ENCODE data around the gene SUPT6H.
A peak's percentile ranks its signal among the peaks of the same experiment; 100 is the strongest.
"Not testable (repeated sequence)": the region's sequence is repeated elsewhere in the genome, so short reads cannot be mapped to it uniquely, and the experiment has no call there.

Gene SUPT6H

DNA sequence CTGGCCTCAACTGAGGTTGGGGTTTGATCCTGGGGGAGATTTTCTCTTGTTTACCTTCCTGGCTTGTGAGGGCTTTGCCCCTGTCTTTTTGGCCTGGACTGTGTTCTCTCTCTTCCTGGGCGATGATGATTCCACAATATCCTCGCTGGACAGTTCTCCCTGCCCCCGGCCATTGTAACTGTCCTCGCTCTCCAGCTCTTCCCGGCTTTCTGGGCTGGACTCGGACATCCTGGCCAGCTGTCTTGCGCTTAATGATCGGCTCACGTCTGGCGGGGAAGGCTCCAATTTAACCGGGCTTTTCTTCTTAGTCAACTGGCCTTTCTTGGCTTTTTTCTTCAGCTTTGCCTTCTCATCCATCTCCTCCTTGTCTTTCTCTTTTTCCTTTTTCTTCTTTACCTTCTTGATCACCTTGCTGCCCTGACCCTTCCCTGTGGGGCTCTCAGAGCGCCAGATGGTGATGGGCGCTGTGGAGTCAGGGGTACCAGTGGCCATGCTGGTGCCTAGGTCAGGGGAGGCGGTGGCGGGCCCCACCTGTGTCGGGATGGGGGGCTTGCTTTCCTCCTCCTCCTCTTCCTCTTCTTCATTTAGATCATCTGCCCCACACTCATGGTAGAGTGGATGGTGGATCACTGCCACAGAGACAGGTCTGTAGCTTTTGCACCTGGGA, 41.7 kb downstream of the SUPT6H start:
- no peak for DNase-seq

DNA sequence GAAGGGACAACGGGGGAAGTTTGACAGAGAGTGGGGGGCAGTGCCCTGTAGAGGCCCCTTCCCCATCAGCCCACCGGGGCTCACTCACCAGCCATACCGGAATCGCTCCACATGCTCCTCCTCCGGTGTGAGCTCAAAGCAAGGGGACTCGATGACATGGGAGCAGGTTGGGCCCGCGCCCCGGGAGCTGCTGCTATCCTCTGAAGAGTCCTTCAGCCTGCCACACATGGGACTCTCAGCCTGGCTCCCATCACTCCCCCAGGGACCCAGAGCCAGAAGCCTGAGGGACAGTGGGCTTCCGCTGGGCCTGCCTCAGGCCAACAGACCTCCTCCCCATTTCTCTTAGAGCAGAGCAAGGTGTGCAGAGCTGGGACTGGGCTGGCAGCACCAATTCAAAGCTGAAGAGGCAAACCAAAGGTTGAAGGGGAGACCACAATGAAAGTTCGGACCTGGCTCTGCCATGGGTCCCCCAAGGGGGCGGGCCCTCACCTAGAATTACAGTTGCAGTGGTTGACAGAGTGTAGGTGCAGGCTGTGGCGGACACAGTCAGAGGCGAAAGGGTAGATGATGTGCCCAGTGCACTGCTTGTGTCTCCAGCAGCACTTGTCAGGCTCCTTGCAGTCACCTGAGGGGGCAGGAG, 42.3 kb downstream of the SUPT6H start:
- no peak for DNase-seq

DNA sequence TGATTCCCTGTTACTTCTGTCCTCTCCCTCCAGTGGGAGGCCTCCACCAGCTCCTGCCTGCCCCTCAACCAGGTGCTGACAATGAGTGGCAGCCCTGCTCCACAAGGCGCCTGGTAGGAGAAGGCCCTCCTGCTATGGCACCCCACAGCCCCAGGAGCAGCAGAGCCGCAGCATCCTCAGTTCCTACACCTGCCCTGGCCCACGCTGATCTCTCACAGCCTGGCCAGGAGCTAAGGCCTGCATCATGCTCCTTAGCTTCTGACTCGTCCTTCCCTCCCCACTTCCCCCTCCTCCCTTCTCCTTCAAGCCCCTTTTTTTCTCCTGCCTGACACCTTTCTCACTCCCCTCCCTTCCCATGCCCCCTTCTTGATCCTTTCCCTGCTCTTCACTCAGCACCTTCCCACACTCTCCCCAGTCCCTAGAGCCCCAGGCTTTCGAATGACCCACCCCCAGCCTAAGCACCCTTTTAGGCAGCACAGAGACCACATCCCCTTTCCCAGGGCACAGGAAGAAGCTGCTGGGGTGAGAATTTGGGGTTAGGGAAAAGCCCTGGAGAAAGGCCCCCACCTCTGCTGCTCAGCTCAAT, 43.2 kb downstream of the SUPT6H start:
- no peak for DNase-seq

DNA sequence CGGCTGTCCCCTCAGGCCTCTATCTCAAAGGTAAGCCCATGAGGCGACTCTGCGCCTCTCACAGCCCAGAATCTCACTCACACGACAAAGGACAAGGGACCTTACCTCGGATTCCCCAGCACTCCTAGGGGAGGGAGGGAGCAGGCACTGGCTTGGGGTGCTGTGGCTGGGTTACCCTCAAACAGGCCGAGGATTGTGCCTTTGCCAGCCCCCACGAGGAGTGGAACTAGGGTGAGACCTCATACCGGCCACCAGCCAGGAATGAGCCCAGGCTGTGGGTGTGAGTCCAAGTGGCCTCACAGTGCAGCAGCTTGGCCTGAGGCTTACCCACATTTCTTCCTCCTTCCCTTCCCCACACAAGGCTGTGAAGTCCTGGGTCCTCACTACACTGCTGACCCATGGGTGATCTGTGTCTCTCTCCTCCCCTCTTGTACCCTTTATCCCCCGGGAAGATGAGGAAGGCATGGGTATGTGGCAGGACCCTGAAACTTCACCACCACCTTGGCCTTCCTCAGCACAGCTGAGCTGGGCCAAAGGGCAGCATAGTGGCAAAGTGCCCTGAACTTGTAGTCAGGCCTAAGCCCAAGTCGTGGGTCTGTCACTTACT, 43.8 kb downstream of the SUPT6H start:
- DNase-seq, result no peak

DNA sequence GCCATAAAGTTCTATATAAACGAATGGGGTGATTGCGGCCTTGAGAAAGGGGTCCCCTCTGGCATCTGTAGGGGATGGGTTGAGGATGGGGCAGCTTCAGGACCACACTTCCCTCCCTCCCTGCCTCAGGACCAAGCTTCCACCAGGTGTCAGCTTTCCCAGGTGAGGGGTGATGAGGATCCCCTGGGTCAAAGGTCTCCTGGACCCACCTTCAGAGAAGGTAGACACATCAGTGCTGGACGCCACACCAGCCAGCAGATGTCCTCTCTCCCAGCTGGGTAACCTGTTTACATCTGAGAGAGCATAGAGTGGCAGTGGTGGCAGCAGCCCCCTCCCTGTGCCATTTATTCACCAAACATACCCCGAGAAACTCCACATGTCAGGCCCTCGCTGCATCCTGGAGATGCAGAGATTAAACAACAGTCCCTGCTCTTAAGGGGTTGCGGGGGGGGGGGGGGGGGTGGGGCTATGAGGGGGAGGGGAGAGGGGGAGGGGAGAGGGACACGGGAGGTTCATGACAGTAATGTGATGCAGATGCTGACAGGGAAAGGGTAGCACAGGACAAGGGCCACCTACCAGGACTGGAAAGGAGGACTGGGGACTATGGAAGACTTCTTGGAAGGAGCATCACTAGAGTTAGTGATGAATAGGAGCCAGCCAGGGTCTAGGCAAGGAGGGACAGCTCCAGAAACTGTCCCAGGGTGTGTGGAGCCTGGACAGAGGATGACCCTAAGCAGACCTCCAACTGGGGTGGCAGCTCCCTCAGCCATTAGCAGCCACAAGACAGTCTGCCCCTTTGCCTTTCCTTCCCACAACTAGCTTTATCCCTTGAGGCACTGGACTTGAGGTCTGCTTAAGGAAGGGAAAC, 44.7 kb downstream of the SUPT6H start:
- no peak for DNase-seq

DNA sequence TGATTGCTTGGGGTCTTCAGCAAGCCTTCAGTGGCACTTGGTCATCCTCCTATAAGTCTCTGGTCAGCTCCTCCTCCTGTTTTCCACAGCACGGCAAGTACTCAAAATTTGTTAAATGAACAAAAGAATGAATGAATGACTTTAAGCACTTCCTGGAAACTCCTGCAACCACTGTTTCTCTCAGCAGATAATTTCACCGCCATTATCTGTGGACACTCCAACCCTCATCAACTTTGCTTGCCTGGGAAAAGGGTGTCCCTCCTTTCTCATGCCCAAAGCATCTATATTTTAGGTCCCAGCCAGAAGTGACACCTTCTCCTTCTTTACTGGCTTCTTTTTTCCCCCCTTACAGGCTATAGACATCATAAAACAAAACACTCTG, 45.3 kb downstream of the SUPT6H start:
- no peak for DNase-seq

DNA sequence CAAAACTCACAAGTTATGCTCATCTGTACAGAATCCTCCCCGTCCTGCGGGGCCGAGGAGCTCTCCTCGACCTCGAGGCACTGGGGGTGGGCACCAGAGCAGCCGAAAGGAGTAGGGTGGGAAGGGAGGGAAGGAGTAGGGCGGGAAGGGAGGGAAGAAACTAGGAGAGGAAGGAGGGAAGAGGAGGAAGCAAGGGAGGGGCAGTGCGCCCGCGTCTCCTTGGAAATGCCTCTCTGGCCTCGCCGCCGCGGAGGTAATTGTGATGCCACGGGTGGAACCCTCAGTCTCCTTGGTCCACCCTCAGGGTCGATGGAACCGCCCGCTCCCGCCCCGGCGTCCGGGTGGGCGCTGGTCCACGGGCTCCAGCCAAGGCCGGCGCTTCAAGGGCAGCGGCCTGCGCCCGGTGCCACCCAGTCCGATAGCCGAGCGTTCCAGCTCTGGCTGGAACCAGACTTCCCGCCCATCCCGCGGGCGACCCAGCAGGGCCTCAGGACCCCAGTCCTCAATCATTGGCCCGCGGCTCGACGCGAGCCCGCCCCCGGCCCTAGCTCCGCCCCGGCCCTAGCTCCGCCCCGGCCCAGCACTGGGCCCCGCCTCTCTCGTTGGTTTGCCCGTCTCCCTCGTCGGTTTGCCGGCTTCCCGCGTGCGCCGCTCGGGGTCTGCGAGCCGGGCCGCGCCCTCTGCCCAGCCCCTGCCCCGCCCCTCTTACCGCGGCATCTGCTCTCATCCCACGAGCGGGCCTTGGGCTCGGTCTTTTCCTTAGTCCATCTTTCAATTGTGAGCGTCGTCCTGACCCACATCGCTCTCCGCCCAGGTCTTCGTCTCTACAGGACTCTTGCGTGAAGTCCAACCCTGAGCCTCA, 49.1 kb downstream of the SUPT6H start:
- peak; percentile 74 for DNase-seq

DNA sequence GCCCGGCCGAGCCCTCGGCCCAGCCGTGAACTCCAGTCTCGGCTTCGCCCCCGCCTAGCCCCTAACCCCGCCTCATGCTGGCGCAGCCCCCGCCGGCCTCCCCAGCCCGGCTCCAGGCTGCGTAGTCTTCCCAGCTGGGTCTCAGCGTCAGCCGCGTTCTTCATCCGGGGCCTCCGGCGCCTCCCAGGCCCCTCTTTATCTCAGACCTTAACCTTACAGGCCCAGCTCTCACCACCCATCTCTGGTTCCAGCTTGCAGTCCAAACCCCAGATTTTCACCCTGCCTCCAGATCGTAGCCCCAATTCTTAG, 49.7 kb downstream of the SUPT6H start, which contains the start of gene PROCA1:
Gene PROCA1 (minus strand): TSS at position 166 of the 309 bp plus-strand sequence. CDS start 228 bp downstream, outside the sequence.
- no peak for DNase-seq

DNA sequence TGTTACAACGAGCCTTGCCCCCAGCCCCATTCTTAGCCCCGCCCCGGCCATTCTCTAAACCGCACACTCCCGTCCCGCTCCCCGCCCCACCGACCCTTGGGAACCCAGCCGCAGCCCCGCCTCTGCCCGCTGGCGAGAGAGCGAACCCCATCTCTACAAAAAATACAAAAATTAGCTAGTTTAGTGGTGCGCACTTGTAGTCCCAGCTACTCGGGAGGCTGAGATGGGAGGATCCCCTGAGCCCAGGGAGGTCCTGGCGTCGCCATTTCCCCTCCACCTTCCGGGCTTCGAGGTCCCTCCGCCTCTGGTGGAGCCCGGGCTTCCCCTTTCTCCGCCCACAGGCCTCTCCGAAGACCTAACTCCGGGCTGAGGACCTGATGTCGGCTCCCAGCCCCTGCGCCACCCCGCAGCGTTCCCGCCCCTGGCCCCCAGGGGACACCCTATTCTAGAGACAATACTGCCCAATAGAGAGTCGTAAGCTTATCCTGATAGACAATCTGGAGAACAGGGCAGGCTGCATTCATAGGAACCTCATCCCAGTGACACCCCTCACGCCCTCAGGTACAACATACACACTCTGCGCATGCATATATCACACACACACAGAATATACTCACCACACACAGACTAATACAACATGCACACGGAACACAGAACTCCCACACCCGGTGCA, 50.2 kb downstream of the SUPT6H start:
- no peak for DNase-seq

DNA sequence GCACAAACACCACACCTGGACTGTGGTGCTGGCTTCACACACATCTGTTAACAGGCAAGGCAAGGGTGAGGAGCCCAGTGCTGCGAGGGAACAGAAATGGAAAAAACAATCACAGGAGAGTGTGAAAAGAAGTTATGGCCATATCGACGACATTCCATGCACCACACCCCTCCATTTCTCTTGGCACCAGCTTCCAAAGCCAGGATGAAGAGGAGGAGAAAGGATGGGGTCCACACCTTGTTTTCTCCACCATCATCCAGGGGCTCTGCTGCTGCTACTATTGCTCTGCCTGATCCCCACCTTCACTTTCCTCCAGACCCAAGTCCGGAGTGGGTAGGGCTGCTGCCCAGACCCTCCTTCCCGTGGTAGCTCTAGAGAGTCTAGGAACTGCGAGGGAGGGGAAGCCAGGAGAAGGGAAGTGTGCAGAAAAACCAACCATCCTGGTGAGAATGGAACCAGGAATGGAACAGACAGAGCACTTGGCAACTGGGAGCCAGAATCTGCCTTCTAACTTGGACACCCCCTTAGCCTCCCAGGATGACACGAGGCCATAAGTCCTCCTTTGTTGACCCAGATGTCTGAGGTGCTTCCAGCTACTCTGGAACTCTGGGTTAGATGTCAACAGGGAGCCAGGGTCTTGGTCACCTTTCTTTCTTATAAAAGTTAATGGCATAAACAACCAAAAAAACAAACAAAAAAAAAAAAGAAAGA, 50.9 kb downstream of the SUPT6H start:
- no peak for DNase-seq

DNA sequence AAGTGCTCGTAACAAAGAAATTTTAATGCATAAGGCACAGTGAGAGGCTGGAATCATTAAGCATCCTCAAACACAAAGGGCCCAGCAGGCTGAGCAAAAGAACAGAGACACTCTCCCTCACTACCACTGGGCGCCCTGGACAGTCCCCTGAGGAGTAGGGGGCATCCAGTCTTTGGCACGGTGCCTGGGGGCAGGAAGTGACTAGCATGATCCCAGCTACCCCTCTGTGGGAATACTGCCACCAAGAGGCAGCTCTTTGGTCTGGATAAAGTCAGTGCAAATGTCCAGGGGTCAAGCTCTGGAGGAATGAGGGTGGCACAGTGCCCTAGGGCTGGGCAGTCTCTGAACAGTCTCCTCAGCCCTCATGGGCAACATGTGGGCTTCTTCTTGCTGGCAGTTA, 52.3 kb downstream of the SUPT6H start:
- no peak for DNase-seq

DNA sequence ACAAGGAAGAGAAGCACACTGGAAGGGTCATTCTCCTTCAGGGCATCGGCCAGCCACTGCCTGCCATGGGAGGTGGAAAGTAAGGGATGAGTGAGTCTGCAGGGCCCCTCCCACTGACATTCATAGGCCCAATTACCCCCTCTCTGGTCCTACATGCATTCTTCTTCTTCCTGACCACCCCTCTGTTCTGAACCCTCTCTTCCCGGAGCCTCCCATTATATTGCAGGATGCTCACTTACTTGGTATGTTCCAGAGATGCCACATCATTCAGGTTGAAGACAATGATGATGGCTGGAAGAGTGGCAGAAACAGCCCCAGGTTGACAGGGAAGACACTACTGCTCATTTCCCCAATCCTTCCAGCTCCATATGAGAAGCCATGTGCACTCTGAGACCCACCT, 53.2 kb downstream of the SUPT6H start:
- DNase-seq, result no peak

DNA sequence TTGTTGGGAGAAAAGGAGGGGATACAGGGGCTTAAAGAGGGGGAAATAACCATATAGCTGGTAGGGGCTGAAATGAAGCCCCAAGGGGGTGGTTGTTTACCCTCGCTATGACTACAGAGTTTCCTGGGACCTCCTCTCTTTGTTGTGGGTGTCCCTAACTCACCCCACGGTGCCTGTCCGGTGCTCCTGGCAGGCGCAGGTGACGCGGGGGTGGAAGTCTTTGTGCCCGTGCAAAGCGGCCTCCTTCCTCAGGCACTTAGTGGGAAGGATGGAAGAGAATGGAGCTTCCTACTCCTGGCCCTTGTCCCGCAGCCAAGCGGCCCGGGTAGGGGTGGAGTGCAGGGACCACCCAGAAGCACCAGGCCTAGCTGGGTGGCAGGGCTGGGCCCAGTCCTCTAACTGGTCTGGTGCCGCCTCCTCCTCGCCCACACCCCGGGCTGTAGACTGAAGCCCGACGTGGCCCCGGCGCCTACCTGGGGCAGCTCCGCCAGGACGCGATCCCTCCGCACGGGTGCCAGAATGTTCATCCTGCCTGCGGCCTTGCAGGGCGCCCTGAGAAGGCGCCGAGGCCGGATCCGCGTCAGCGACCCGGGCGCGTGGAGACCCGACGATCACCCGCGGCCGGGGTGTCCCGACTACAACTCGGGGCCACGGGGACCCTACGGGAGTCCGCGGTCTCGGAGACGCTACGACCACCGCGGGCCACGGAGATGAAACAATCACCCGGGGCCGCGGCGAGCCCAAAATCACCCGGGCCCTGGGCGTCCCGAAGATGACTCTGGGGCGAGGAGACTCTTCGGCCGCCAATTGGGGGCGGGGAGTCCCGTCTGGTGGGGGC, 55.0 kb downstream of the SUPT6H start:
- no peak for DNase-seq

DNA sequence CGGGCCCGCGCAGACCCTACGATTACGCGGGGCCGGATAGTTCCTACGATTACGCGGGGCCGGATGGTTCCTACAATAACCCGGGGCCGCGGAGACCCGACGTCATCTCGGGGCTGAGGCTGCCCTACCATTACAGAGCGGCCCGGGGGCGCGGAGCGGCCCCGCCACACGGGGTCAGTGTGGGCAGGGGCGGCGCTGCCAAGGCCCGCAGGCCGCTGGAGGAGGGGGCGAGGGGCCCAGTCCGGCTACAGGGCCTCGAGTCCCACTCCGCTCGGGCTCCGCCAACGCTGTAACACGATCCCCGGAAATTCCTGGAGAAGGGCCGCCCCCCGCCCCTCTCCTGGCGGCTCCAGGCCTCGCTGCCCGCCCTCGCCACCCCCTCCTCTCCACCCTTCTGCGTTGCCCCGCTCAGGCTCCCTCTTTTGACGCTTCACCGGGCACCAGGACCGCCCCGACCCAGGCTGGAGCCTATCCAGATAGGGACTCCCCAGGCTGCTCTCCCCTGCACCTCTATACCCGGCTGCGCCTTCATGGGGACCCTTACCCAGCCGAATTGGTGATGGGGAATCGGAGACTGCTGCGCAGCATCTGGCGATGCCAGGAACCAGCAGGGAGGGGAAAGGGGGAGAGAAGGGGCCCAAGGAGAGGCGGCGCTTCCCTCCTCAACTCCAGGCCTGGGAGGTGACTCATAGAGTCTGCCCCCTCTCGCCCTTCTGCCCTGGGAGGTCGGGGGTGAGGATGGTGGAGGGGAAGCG, 55.8 kb downstream of the SUPT6H start, which contains the start of gene RAB34:
Gene RAB34 (minus strand): TSS at position 291 of the 755 bp plus-strand sequence. CDS start 602 bp downstream, outside the sequence.
- DNase-seq, result no peak

DNA sequence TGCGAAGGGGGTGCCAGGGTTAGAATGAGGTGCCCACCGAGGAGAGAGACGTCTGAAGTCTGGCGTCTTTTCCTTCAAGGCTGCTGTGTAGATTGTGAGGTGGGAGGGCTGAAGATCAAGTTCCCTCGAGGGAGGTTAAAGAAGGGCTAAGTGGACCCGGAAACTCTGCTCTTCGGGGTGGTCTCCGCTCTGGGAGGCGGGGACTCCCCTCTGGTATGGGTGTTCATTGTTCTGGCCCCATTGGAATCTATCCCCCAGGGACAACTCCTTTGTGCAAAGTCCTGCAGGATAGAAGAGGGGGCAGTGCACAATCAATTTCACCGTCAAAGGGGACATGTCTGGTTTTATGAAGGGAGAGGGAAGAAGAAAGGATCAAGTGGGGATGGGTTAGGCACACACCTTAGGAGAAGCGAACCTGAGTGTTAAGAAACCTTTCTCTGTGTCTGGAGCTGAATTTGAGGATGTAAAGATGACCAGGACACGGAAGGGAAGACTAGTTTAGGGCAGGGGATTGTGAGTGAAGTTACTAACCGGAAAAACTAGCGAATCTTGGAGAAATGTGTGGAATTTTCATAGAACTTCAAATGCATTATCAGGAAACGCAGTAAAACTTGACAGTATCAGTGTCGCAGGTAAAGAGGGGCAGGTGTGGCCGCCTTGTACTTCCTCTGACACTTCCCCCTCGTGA, 56.5 kb downstream of the SUPT6H start:
- DNase-seq, result no peak

DNA sequence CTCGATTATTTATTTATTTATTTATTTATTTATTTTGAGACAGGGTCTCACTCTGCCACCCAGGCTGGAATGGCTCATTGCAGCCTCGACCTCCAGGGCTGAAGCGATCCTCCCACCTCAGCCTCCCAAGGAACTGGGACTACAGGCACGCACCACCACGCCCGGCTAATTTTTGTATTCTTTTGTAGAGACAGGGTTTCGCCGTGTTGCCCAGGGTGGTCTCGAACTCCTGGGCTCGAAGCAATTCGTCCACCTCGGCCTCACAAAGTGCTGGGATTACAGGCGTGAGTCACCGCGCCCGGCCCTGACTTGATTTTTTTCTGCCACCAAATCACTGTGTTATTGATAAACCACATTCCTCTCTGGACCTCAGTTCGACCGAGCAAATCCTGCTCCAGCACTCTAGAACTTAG, 57.0 kb downstream of the SUPT6H start:
- no peak for DNase-seq

DNA sequence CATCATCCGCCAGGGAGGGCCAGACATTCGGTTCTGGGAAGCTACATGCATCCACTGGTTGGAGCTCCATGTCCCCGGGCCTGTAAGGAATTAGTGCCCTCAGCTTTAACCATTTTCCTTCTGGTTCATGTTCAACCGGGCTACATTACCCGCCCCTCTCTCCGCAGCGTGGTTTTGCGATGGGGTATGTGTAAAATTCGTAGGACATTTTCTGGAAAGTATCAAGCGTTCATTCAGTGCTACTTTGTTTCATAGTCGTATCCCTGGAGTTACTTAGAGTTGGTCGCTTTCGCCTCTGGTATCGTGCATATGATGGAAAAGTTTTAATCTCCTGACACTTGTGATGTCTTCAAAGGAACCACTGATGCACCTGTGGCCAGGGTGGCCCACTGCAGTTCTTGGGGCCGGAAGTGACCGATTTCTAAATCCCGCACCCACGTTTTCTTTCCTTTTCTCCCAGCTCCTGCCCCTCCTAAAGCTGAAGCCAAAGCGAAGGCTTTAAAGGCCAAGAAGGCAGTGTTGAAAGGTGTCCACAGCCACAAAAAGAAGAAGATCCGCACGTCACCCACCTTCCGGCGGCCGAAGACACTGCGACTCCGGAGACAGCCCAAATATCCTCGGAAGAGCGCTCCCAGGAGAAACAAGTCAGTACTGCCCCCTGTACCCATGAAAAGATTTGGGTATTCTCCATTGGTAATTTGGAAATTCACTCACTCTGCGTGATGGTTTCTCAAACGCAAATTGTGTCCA, 58.4 kb downstream of the SUPT6H start:
- no peak for DNase-seq

DNA sequence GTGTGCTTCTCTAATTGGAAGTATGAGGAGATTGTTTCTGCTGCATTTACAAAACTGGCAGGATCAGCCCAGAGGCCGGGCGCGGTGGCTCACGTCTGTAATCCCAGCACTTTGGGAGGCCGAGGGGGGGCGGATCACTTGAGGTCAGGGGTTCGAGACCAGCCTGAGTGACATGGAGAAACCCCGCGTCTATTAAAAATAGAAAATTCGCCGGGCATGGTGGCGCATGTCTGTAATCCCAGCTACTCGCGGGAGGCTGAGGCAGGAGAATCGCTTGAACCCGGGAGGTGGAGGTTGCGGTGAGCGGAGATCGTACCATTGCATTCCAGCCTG, 59.0 kb downstream of the SUPT6H start:
- DNase-seq, result not testable (repeated sequence)
